Activated CD4-positive, alpha-beta T cell treated with anti-CD3 and anti-CD28 coated beads, Interleukin-10, Interleukin-2, amounts not matched to agents 100 ng/mL and 50 ng/mL, durations not matched to agents 16 hours and 8 hours (primary cell): ENCODE results near the gene GJC2.

ENCODE experiments used
- DNase-seq: peaks from one replicate; pipeline ENCODE4 v3.0.0-alpha.2; 2020

The GJC2 gene

GRCh38 chr1:228145463-228146416 lies 4.0 kb upstream of the GJC2 start:
- DNase-seq, result no peak

- no peak for DNase-seq
Observed at GRCh38 chr1:228146417-228147150, 3.1 kb upstream of the GJC2 start.

GRCh38 chr1:228147151-228147693 lies 2.5 kb upstream of the GJC2 start:
- DNase-seq, result no peak

- DNase-seq, result no peak
Observed at GRCh38 chr1:228147768-228148167, 2.0 kb upstream of the GJC2 start.

- no peak for DNase-seq
Observed at GRCh38 chr1:228148196-228148861, 1.4 kb upstream of the GJC2 start.

GRCh38 chr1:228148935-228149405 lies 760 bp upstream of the GJC2 start:
- no peak for DNase-seq

GRCh38 chr1:228150120-228150460 lies 360 bp downstream of the GJC2 start:
- DNase-seq, result no peak

GRCh38 chr1:228150461-228151179 lies 890 bp downstream of the GJC2 start:
- DNase-seq, result no peak

- DNase-seq, result no peak
Observed at GRCh38 chr1:228151180-228151925, 1.6 kb downstream of the GJC2 start.

GRCh38 chr1:228152097-228152917 lies 2.6 kb downstream of the GJC2 start:
- DNase-seq, result no peak

GRCh38 chr1:228152918-228153258 lies 3.2 kb downstream of the GJC2 start:
- DNase-seq, result no peak

- no peak for DNase-seq
Observed at GRCh38 chr1:228154021-228154669, 4.4 kb downstream of the GJC2 start.

- no peak for DNase-seq
Observed at GRCh38 chr1:228154670-228155571, 5.2 kb downstream of the GJC2 start.

GRCh38 chr1:228155596-228156514 lies 6.1 kb downstream of the GJC2 start:
- DNase-seq, result no peak

GRCh38 chr1:228156515-228156881 lies 6.8 kb downstream of the GJC2 start:
- DNase-seq, result no peak

- no peak for DNase-seq
Observed at GRCh38 chr1:228156941-228157728, 7.4 kb downstream of the GJC2 start.

- DNase-seq, result no peak
Observed at GRCh38 chr1:228157729-228158126, 8.0 kb downstream of the GJC2 start.
